Suprapubic skin (tissue), 4 donors: ENCODE measurements around the gene ZNF571.

Experiments
- EP300 ChIP-seq: sonication (generic); formaldehyde crosslinking; IDR thresholded peaks from one replicate; pipeline ENCODE4 v1.6.1; 2017; ENCODE audit warnings: antibody characterized with exemption
- POLR2A ChIP-seq, 2 donors: fragments of 450-650 bp; IDR thresholded peaks; one replicate each; pipeline ENCODE4 v1.6.1; 2017; ENCODE audit warnings: antibody characterized with exemption in 2 of 2, mild to moderate bottlenecking in 2 of 2, moderate library complexity in 2 of 2
- POLR2AphosphoS5 ChIP-seq, 3 donors: sonication (generic); formaldehyde crosslinking; IDR thresholded peaks; one replicate each; pipeline ENCODE4 v1.6.1; 2017; ENCODE audit warnings: antibody characterized with exemption in 3 of 3

GRCh38 chr19:37537391-37537947 is 57.1 kb downstream of the ZNF571 start:
- TF ChIP-seq POLR2A (IDR thresholded peaks at IDR 0.05): no peak
- no peak for TF ChIP-seq POLR2AphosphoS5 (IDR thresholded peaks at IDR 0.05)
- no peak for TF ChIP-seq EP300
